Ecto neural progenitor cell (in vitro differentiated cells): ENCODE data around the gene TBXAS1.

ENCODE experiments used
- DNase-seq: peaks from one replicate; pipeline ENCODE4 v3.0.0-alpha.2; 2018; ENCODE audit warnings: low spot score

Gene TBXAS1

GRCh38 chr7:139982927-139983920 is 154.2 kb downstream of the TBXAS1 start:
- no peak for DNase-seq

- no peak for DNase-seq
Observed at GRCh38 chr7:139984642-139985539, 155.8 kb downstream of the TBXAS1 start.

- DNase-seq = no peak
Observed at GRCh38 chr7:139985811-139986210, 156.7 kb downstream of the TBXAS1 start.

GRCh38 chr7:139987691-139988516 is 158.8 kb downstream of the TBXAS1 start:
- no peak for DNase-seq

GRCh38 chr7:139989366-139990141 is 160.5 kb downstream of the TBXAS1 start:
- no peak for DNase-seq

GRCh38 chr7:139990142-139990535 is 161.1 kb downstream of the TBXAS1 start:
- no peak for DNase-seq

GRCh38 chr7:139990571-139991268 is 161.7 kb downstream of the TBXAS1 start:
- DNase-seq = no peak

- DNase-seq = no peak
Observed at GRCh38 chr7:139991269-139991666, 162.2 kb downstream of the TBXAS1 start.

GRCh38 chr7:139991911-139992310 is 162.8 kb downstream of the TBXAS1 start:
- no peak for DNase-seq

GRCh38 chr7:139992353-139993044 is 163.4 kb downstream of the TBXAS1 start:
- DNase-seq = no peak

- DNase-seq = no peak
Observed at GRCh38 chr7:139993169-139993568, 164.1 kb downstream of the TBXAS1 start.

- no peak for DNase-seq
Observed at GRCh38 chr7:139993592-139993991, 164.5 kb downstream of the TBXAS1 start.

- no peak for DNase-seq
Observed at GRCh38 chr7:139994356-139994755, 165.3 kb downstream of the TBXAS1 start.

- no peak for DNase-seq
Observed at GRCh38 chr7:139995017-139995915, 166.2 kb downstream of the TBXAS1 start.

- DNase-seq = no peak
Observed at GRCh38 chr7:139998572-139998971, 169.5 kb downstream of the TBXAS1 start.

- no peak for DNase-seq
Observed at GRCh38 chr7:139999516-139999915, 170.5 kb downstream of the TBXAS1 start.

- DNase-seq = no peak
Observed at GRCh38 chr7:140000666-140001268, 171.7 kb downstream of the TBXAS1 start.

- DNase-seq = no peak
Observed at GRCh38 chr7:140003913-140004382, 174.9 kb downstream of the TBXAS1 start.
